T-helper 1 cell treated with Interleukin-12 subunit alpha and Interleukin-12 subunit beta and Interleukin-4 antibody, amounts not matched to agents 30 μg/mL and 1 μg/mL, for 36 hours (primary cell): ENCODE results near the gene MCM3AP.

Source experiments
- H3K27ac Mint-ChIP-seq: one replicate; pipeline ENCODE4 v1.8.0; 2021; ENCODE audit warnings: mild to moderate bottlenecking, mixed read lengths
- H3K27me3 Mint-ChIP-seq: one replicate; pipeline ENCODE4 v1.8.0; 2021; ENCODE audit warnings: low read depth, mixed read lengths
- H3K36me3 Mint-ChIP-seq: one replicate; pipeline ENCODE4 v1.8.0; 2021; ENCODE audit warnings: low read depth, mixed read lengths
- H3K4me1 Mint-ChIP-seq: one replicate; pipeline ENCODE4 v1.8.0; 2021; ENCODE audit warnings: low read depth, mixed read lengths
- H3K4me3 Mint-ChIP-seq: one replicate; pipeline ENCODE4 v1.8.0; 2021; ENCODE audit warnings: mild to moderate bottlenecking, moderate library complexity, mixed read lengths
- H3K9me3 Mint-ChIP-seq: one replicate; pipeline ENCODE4 v1.8.0; 2021; ENCODE audit warnings: mixed read lengths

The MCM3AP gene

DNA sequence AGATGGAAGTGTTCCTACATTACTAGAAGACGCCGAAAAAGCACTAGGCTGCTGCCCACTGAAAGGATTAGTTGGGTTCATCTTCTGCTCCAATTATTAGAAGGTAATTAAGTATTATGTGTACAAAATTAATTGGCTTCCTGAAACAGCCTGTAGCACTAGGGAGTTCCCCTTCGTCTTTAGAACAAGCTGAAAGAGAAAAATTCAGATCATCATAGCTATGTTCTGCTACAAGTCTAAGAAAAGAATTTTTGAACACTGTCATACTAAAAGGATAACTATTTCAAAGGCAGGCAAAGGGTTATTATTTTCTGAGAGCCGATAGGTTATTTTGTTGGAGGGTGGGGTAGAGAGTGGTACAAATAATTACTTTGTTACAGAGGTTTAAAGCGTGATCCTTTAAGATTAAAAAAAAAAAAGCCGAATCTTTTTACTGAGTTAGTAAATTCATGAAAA, at the start of gene MCM3AP:
MCM3AP (minus strand) TSS at position 406 of the 456 bp plus-strand sequence; CDS start at position 81, 325 bp downstream.
- peak within 1 kb of the TSS; percentile 100 for H3K27ac Mint-ChIP-seq
- peaks cover 40% of the 10 kb centered on the region for H3K4me1 Mint-ChIP-seq
- peak within 1 kb of the TSS; percentile 100 for H3K4me3 Mint-ChIP-seq
- H3K9me3 Mint-ChIP-seq, result no peaks in the 10 kb centered on the region
- peaks cover 34% of the 10 kb centered on the region for H3K36me3 Mint-ChIP-seq
- no peaks in the 10 kb centered on the region for H3K27me3 Mint-ChIP-seq

DNA sequence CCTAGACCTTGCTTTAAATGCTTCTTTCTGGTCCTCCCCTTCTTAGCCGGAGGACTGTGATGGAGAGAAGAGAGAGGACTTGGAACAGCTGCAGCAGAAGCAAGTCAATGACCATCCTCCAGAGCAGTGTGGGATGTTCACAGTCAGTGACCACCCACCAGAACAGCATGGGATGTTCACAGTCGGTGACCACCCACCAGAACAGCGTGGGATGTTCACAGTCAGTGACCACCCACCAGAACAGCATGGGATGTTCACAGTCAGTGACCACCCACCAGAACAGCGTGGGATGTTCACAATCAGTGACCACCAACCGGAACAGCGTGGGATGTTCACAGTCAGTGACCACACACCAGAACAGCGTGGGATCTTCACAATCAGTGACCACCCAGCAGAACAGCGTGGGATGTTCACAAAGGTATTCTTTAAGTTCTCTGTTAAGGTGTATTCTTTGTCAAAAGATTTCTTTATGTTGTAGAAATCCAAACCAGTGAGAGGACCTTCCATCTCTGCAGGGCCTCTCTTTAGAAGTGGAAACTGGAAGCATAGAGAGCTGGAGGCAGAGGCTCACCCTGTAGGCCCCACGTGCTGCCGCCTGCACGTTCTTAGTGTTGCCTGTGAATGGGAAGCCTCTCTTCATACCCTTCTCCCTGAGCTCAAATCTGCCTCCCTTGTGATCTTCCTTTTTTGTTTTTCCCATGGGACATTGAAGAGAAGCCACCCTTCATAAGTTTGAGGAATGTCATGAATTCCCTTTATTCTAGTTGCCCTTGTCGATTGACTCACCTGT, 49.1 kb upstream of the MCM3AP start:
- Mint-ChIP-seq H3K4me3 (no peak overlapping the region), H3K9me3 (no peaks in the 10 kb centered on the region), H3K4me1 (peaks cover 4% of the 10 kb centered on the region), H3K36me3 (peaks cover 30% of the 10 kb centered on the region), H3K27ac (no peak overlapping the region), H3K27me3 (no peaks in the 10 kb centered on the region)

DNA sequence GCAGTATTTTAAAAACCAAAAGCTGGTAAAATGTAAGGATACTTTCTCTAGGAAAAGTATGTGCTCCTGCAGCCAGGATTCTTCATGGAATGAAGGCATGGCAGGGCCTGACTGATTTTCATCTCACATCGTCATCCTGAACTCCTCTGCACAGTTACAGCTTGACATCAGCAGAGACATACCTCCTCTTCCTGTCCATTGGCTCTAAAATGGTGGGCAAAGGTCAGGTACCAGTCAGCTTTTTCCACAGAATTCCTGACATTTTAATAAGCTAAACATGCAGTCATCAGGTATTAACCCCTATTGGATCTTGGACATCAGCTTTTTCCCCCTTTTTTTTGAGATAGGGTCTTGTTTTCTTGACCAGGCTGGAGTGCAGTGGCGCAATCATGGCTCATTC, 44.4 kb upstream of the MCM3AP start:
- H3K4me1 Mint-ChIP-seq, result peaks cover 18% of the 10 kb centered on the region
- H3K27ac Mint-ChIP-seq, result no peak overlapping the region
- no peaks in the 10 kb centered on the region for H3K27me3 Mint-ChIP-seq
- no peaks in the 10 kb centered on the region for H3K9me3 Mint-ChIP-seq
- no peak overlapping the region for H3K4me3 Mint-ChIP-seq
- peaks cover 24% of the 10 kb centered on the region for H3K36me3 Mint-ChIP-seq

DNA sequence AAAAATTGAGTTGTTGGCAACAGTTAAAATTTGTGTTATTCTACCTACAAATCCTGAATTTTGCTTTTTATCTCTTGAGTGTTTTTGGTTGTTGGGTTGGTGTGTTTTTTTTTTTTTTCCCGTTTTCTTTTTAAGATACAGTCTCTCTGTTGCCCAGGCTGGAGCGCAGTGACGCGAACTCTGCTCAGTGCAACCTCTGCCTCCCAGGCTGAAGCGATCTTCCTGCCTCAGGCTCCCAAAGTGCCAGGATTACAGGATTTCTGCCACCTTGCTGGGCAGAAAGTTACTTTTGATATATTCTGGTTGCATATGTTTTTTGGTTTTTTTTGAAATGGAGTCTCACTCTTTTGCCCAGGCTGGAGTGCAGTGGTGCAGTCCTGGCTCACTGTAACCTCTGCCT, 42.7 kb upstream of the MCM3AP start:
- H3K27me3 Mint-ChIP-seq, result no peaks in the 10 kb centered on the region
- H3K36me3 Mint-ChIP-seq, result peaks cover 24% of the 10 kb centered on the region
- peaks cover 18% of the 10 kb centered on the region for H3K4me1 Mint-ChIP-seq
- no peak overlapping the region for H3K4me3 Mint-ChIP-seq
- no peaks in the 10 kb centered on the region for H3K9me3 Mint-ChIP-seq
- H3K27ac Mint-ChIP-seq, result no peak overlapping the region

DNA sequence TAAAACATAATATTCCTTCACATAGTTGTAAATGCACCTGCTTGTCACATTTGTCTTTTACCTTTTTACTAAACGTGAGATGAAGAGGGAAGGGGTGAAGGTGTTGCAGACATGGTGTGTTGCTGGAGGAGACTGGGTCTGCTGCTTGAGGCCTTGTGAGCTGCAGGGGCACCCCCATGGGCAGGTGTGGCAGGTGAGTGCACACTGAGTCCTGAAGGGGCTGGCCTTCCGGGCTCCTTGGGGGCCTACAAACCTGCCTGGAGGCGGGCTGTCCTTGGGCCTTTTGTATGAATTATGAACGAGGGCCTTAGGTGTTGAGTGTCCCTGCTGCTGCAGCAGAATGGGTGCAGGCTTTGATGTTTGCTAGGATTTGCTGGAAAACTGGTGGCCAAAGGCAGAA, 42.3 kb upstream of the MCM3AP start:
- Mint-ChIP-seq H3K36me3 (peaks cover 24% of the 10 kb centered on the region), H3K27ac (no peak overlapping the region), H3K27me3 (no peaks in the 10 kb centered on the region), H3K4me3 (no peak overlapping the region), H3K4me1 (peaks cover 19% of the 10 kb centered on the region), H3K9me3 (no peaks in the 10 kb centered on the region)

DNA sequence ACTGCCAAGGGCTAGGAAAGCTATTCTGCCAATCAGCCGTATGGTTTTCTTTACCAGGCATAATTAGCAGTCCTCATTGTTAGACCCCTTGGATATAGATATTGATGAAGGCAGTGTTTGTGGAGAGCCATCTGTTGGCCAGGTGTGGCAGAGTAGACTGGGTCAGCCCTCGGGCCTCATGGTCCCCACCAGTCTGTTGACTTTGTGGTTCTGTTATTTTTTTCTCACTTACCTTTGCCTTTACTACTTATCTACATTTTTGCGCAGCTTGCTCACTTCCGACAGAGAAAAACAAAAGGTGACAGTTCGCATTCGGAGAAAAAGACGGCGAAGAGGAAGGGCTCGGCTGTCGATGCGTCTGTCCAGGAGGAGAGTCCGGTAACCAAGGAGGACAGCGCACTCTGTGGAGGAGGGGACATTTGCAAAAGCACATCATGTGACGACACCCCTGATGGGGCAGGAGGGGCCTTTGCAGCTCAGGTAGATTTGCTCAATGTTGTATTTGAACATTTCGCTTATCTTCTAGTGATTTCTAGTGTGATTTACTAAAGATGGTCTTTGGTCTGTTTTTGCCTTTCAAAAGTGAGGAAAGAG, 40.8 kb upstream of the MCM3AP start:
- H3K36me3 Mint-ChIP-seq, result peaks cover 28% of the 10 kb centered on the region
- H3K4me1 Mint-ChIP-seq, result peaks cover 31% of the 10 kb centered on the region
- H3K4me3 Mint-ChIP-seq, result peak overlapping the region; percentile 2
- H3K9me3 Mint-ChIP-seq, result no peaks in the 10 kb centered on the region
- H3K27me3 Mint-ChIP-seq, result no peaks in the 10 kb centered on the region
- H3K27ac Mint-ChIP-seq, result peak overlapping the region; percentile 60

DNA sequence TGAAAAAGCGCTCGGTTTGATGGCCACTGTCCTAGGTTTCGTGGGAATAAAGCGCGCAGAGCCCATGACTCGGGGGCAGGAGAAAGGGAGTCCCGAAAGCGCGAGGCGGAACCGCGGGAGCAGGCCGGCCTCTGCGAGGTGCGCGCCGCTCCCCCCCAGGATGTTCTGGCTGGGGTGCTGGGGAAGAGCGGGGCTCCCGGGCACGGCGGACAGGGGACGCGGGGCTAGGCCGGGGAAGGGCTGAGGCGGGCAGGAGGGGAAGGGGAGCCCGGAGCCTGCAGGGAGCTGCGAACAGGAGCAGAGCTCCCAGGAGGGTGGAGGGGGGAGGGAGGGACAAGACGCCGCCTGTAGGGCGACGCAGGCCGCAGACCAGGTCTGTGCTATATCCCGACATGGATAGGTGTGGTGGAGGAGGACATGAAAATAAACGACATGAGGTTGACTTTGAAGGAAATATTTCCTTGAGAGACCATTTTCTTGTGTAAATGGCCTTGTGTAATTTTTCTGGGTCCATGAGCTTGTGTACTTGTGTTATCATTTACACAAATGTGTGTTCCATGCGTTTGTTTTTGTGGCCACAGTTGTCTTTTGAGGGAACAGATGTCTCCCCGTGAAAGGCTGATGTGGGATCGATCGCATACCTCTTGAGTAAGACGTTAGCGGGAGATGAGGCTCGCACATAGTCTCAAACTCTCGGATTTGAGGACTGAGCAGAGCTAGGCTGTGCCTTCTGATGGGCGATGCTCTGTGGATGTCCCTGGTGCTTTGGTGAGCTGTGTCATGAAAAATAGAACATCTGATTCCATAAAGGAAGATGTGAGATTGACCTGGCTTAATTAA, 39.9 kb upstream of the MCM3AP start:
- Mint-ChIP-seq H3K4me3 (peak overlapping the region; percentile 86), H3K9me3 (no peaks in the 10 kb centered on the region), H3K27ac (peak overlapping the region; percentile 69), H3K36me3 (peaks cover 24% of the 10 kb centered on the region), H3K27me3 (no peaks in the 10 kb centered on the region), H3K4me1 (peaks cover 37% of the 10 kb centered on the region)

DNA sequence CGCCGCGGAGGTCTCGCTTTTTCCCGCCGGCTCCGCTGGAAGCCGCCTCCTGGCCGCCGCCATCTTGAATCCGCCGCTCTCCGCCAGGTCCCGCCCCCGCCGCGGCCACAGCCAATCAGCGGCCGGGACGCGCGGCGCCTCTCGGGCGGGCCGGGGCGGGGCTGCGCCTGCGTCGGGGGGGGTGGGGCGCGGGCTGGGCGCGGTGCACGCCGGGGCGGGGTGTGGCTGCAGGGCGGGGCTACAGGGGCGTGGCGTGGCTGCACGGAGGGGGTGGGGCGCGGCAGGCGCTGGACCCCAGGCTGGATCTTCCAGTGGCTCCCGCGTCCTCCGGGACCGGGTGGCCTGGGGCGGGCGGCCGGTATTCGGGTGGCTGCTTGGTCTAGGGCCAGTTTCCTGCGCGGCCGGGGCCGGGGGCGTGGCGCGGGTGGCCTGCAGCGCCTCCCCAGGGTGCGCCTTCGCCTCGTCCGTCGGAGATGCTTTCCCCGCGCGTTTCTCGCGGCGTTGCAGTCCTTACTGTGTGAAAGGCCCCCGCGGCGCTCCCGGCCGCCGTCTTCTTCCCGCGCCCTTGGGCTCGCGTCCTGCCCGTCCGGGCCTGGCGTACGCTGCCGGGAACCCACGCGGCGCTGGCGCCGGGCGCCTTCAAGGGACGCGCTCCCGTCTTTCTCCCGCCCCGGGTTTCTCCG, 39.1 kb upstream of the MCM3AP start:
- no peaks in the 10 kb centered on the region for H3K9me3 Mint-ChIP-seq
- H3K27me3 Mint-ChIP-seq, result no peaks in the 10 kb centered on the region
- peak overlapping the region; percentile 98 for H3K4me3 Mint-ChIP-seq
- peaks cover 39% of the 10 kb centered on the region for H3K4me1 Mint-ChIP-seq
- peak overlapping the region; percentile 69 for H3K27ac Mint-ChIP-seq
- peaks cover 24% of the 10 kb centered on the region for H3K36me3 Mint-ChIP-seq

DNA sequence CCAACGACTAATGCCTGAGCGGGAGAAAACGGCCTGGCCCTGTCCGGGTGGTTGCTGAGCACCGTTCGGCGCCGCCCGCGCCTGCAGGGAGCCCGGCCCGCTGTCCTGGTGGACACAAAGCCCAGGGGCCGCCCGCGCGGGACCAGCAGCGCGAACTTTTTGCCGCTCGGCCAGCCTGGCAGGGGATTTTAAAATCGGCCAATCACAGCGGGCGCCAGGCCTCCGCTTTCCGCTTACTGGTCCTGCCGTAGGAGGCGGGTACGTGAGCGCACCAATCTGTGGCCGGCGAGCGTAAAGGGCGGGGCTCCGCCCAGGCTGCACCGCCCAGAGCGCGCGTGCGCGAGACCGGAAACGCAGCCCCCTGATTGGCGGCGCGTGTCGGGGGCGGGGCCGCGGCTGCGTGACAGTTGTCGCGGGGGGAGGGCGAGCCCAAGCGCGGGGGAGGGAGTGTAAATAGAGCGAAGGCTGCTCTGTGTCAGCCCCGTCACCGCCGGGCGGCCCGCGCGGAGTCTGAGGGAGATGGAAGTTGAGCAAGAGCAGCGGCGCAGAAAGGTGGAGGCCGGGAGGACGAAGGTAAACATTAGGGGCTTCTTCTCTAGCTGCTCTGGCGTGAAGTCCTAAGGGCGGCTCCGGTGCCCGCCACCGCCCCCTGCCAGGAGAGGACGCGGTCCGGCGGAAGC, 38.4 kb upstream of the MCM3AP start, which contains the start of the genes C21orf58 and PCNT:
C21orf58 (minus strand) TSS at position 161 of the 680 bp plus-strand sequence. CDS start 1,132 bp downstream, outside the sequence.
PCNT (plus strand) TSS at position 447 of the 680 bp plus-strand sequence; CDS start at position 520, 73 bp downstream.
- peak within 1 kb of the TSS; percentile 98 for H3K27ac Mint-ChIP-seq
- H3K4me1 Mint-ChIP-seq, result peaks cover 37% of the 10 kb centered on the region
- H3K9me3 Mint-ChIP-seq, result no peaks in the 10 kb centered on the region

DNA sequence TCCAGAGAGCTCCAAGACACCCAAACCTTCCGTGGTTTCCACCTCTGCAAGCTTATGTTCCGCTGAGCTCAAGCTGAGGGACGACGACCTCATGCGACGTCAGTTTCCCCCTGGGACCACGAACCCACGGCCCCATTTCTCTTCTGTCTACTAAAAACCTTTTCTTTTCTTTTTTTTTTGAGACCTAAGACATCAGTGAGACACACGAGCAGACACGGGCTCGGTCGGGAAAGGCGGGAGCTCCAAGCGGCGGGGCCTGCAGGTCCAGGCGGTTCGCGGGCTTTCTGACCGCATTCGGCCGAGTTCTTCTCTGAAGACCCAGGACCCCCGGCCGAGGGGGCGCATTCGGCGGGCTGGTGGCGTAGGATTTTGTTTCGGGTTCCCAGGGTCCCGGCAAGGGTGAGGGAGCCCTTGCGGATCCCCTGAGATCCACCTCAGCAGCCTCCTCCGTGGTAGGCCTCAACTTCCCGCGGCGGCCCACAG, 37.9 kb upstream of the MCM3AP start:
- Mint-ChIP-seq H3K4me3 (peak overlapping the region; percentile 98), H3K4me1 (peaks cover 37% of the 10 kb centered on the region), H3K36me3 (peaks cover 19% of the 10 kb centered on the region), H3K27ac (peak overlapping the region; percentile 93), H3K27me3 (no peaks in the 10 kb centered on the region), H3K9me3 (no peaks in the 10 kb centered on the region)

More for the DNA sequence above, 38.4 kb upstream of the MCM3AP start, which contains the start of the genes C21orf58 and PCNT:
- H3K36me3 Mint-ChIP-seq, result peaks cover 20% of the 10 kb centered on the region
- no peaks in the 10 kb centered on the region for H3K27me3 Mint-ChIP-seq
- H3K4me3 Mint-ChIP-seq, result peak within 1 kb of the TSS; percentile 98

DNA sequence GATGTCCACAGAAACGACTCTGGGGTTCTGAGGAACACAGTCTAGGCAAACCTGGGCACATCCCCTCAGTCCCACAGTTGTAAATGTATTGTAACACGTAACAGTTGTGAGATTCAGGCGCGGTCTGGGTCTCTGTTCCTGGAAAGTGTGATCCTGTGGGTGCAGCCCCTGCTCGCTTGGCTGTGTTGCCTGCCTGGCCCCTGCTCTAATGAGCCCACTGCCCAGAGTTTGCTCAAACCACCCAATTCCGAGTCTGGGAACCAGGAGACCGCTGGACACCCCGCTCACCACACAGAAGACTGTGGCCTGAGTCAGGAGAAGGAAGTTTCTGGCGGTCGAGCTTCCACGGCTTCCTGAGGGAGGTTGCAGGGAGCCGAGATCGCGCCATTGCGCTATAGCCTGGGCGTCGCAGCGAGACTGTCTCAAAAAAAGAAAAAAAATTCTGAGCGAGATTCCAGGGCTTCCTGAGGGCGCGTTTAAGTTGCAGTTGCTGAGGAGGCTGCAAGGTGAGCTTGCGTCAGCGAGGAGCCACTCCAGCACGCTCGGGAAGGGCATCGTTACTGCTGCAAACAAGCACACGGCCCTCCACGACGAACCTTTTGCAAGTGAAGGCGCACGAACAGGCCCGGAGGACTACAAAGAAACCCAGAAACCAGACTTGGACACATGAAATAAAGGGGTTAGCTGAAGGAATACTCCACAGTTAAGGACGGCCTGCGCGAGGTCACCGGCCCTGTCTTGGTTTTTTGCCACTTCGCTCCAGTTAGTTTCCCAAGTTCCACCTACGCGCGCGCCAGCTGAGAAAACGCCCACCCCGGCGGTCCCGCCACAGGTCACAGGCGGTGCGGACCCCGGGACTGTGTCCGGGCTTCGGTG, 37.2 kb upstream of the MCM3AP start:
- peaks cover 16% of the 10 kb centered on the region for H3K36me3 Mint-ChIP-seq
- peak overlapping the region; percentile 93 for H3K27ac Mint-ChIP-seq
- H3K4me1 Mint-ChIP-seq, result peaks cover 36% of the 10 kb centered on the region
- H3K27me3 Mint-ChIP-seq, result no peaks in the 10 kb centered on the region
- H3K9me3 Mint-ChIP-seq, result no peaks in the 10 kb centered on the region
- H3K4me3 Mint-ChIP-seq, result peak overlapping the region; percentile 98

DNA sequence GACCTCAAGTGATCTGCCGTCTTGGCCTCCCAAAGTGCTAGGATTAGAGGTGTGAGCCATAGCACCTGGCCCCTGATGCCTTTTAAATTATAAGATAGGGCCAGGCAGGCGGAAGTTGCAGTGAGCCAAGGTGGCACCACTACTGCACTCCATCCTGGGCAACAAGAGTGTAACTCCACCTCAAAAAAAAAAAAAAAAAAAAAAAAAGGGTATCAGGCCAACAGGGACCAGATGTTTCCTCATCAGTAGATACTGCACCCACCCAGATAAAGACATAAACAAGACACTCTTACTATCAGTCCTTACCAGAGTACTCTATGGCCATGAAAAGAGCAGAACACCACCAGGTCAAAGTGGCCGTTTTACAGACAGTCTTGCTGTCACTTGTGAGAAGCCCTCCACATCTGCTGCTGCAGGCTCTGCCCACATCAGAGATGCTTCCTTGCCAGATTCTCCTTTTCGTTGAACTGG, 35.0 kb upstream of the MCM3AP start:
- H3K4me1 Mint-ChIP-seq, result peaks cover 22% of the 10 kb centered on the region
- peak overlapping the region; percentile 21 for H3K4me3 Mint-ChIP-seq
- H3K9me3 Mint-ChIP-seq, result no peaks in the 10 kb centered on the region
- H3K27me3 Mint-ChIP-seq, result no peaks in the 10 kb centered on the region
- H3K27ac Mint-ChIP-seq, result peak overlapping the region; percentile 31
- H3K36me3 Mint-ChIP-seq, result peaks cover 5% of the 10 kb centered on the region
